Stomach (tissue), 9 donors: ENCODE measurements around the gene AUH. TPM values are rescaled to one million over a fixed set of nuclear protein-coding genes. Genes with fewer than 3 reads are reported as not detected.

Source experiments
- DNase-seq, 2 donors: peaks; one replicate each; pipeline versions ENCODE4 v3.0.0 to v3.0.0-alpha.2; 2013 to 2019
- H3K27ac ChIP-seq, 5 donors: fragments of 200-600 bp in 4 of 5; sonication (generic) in 4 of 5; one replicate each; pipeline ENCODE4 v1.5.1; 2013 to 2019; ENCODE audit warnings: mild to moderate bottlenecking in 1 of 5, moderate library complexity in 1 of 5
- H3K27me3 ChIP-seq, 3 donors: fragments of 200-600 bp; sonication (generic); one replicate each; pipeline ENCODE4 v1.5.1; 2017 to 2019; ENCODE audit warnings: mixed run types in 1 of 3
- H3K36me3 ChIP-seq, 4 donors: fragments of 200-600 bp; sonication (generic); 1 replicate in 3 of 4; 2 replicates in 1 of 4; pipeline ENCODE4 v1.5.1; 2016 to 2019
- H3K4me1 ChIP-seq, 4 donors: fragments of 200-600 bp; sonication (generic); one replicate each; pipeline ENCODE4 v1.5.1; 2016 to 2019
- H3K4me3 ChIP-seq, 4 donors: fragments of 200-600 bp; sonication (generic) in 3 of 4; one replicate each; pipeline ENCODE4 v1.5.1; 2016 to 2019; ENCODE audit warnings: mild to moderate bottlenecking in 1 of 4
- H3K9me3 ChIP-seq, 4 donors: fragments of 200-600 bp; sonication (generic); one replicate each; pipeline ENCODE4 v1.5.1; 2016 to 2019
- CTCF ChIP-seq, 7 experiments: fragments of 450-650 bp in 4 of 7; fragments of 200-600 bp in 3 of 7; sonication (generic) in 3 of 7; IDR thresholded peaks; one replicate each; pipeline ENCODE4 v1.5.1; 2016 to 2019; ENCODE audit warnings: antibody characterized with exemption in 7 of 7, control low read depth in 2 of 7, mild to moderate bottlenecking in 1 of 7
- EP300 ChIP-seq: sonication (generic); formaldehyde crosslinking; IDR thresholded peaks from one replicate; pipeline ENCODE4 v1.6.1; 2017; ENCODE audit warnings: antibody characterized with exemption
- POLR2A ChIP-seq, 4 donors: fragments of 450-650 bp; IDR thresholded peaks; one replicate each; pipeline ENCODE4 v1.6.1; 2016; ENCODE audit warnings: antibody characterized with exemption in 4 of 4, control low read depth in 2 of 4, mild to moderate bottlenecking in 1 of 4, moderate library complexity in 1 of 4
- POLR2AphosphoS5 ChIP-seq, 3 donors: sonication (generic); formaldehyde crosslinking; IDR thresholded peaks; one replicate each; pipeline ENCODE4 v1.6.1; 2016; ENCODE audit warnings: antibody characterized with exemption in 3 of 3
- WGBS, 5 donors: extraction: QIAGEN DNeasy Blood & Tissue Kit in 3 of 5; methylation state at CpG; one replicate each; pipeline versions ENCODE4 v1.1.5 to v1.1.7; 2013 to 2018; 5-methylcytosine and 5-hydroxymethylcytosine counted together
- intact Hi-C: fragments of 100-400 bp; cut with DNase I; formaldehyde crosslinking; loops from one replicate; pipeline ENCODE4 v1.15.1; 2023; ENCODE audit warnings: low total_unique reads
- polyA plus RNA-seq, 3 donors: library from polyadenylated mRNA; stranded (reverse); fragments of 200-250 nt; gene quantifications; one replicate each; pipeline ENCODE4 v1.2.3, GENCODE V29; 2013
- total RNA-seq, 5 donors: library from RNA; depleted of rRNA; stranded (reverse); fragments of >200 nt; gene quantifications; one replicate each; pipeline versions ENCODE4 v1.1.0 to v1.2.3, GENCODE V29; 2014 to 2016
- donor health status: healthy with polysubstance abuse.
- donor health status: Bipolar disorder and iron deficiency.
- donor health status: healthy.

The AUH gene
- total and polyA plus RNA-seq, 8 donors: 5.8 to 331 (median 24.5) TPM

DNA sequence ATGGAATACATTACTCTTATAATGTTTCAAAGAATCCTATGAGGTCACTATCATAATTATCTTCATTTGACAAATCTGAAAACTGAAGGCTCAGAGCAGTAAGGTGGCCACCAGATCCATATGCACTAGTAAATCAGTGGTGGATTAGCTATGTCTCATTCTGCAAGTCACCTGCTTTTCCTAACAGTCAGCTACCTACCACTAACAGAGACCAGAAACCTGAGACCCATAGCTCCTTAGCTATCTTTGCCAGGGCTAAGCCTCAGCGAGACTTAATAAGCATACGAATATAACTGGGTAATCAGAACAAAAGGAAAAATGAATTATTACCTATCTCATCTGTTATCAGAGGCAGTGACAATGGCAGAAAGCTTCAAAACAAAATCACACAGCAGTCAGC is 118.7 kb downstream of the AUH start:
- TF ChIP-seq POLR2A (IDR thresholded peaks at IDR 0.05) (no peak), CTCF (IDR thresholded peaks at IDR 0.05) (no peak), EP300 (no peak), POLR2AphosphoS5 (IDR thresholded peaks at IDR 0.05) (no peak)
- no peaks in the 10 kb centered on the region for H3K36me3 ChIP-seq
- DNase-seq: no peak
- H3K27ac ChIP-seq: no peak overlapping the region
- 52 to 89% (median 66%) methylated on average over 2 of the region's 2 CpGs for WGBS, 5 donors
- H3K4me1 ChIP-seq: peaks cover 0 to 15% (median 8%) of the 10 kb centered on the region in 4 donors
- no peak overlapping the region for H3K4me3 ChIP-seq
- intact Hi-C loops: no loop called here
- no peaks in the 10 kb centered on the region for H3K9me3 ChIP-seq
- no peaks in the 10 kb centered on the region for H3K27me3 ChIP-seq

GRCh38 chr9:91241909-91242308 is 119.8 kb downstream of the AUH start:
- WGBS, 5 donors: 43 to 64% (median 49%) methylated on average over 4 of the region's 4 CpGs
- Histone ChIP-seq H3K27me3 (no peaks in the 10 kb centered on the region), H3K36me3 (no peaks in the 10 kb centered on the region), H3K27ac (peak overlapping the region in 2 of 5 donors; percentile 16 to 27), H3K9me3 (no peaks in the 10 kb centered on the region), H3K4me1 (peaks cover 0 to 15% (median 6%) of the 10 kb centered on the region in 4 donors), H3K4me3 (no peak overlapping the region)
- peak in 1 of 2 donors; percentile 18 for DNase-seq
- intact Hi-C loops: no loop called here
- TF ChIP-seq POLR2AphosphoS5 (IDR thresholded peaks at IDR 0.05): no peak

- H3K27me3 ChIP-seq: no peaks in the 10 kb centered on the region
- H3K4me3 ChIP-seq: no peak overlapping the region
- no peaks in the 10 kb centered on the region for H3K9me3 ChIP-seq
- 77 to 100% (median 98%) methylated on average over 3 of the region's 3 CpGs for WGBS, 5 donors
- H3K36me3 ChIP-seq: no peaks in the 10 kb centered on the region
- TF ChIP-seq POLR2AphosphoS5 (IDR thresholded peaks at IDR 0.05) (no peak), EP300 (no peak), POLR2A (IDR thresholded peaks at IDR 0.05) (no peak), CTCF (IDR thresholded peaks at IDR 0.05) (no peak)
- H3K4me1 ChIP-seq: peaks cover 0 to 15% (median 2%) of the 10 kb centered on the region in 4 donors
- intact Hi-C loops: no loop called here
- H3K27ac ChIP-seq: no peak overlapping the region
- DNase-seq: no peak
Measured at GRCh38 chr9:91240596-91241165, 121.0 kb downstream of the AUH start.

- TF ChIP-seq EP300: no peak
- TF ChIP-seq POLR2A (IDR thresholded peaks at IDR 0.05): no peak
- no peak for TF ChIP-seq CTCF (IDR thresholded peaks at IDR 0.05)
- intact Hi-C loops: no loop called here
- Histone ChIP-seq H3K36me3 (no peaks in the 10 kb centered on the region), H3K9me3 (no peaks in the 10 kb centered on the region), H3K4me3 (no peak overlapping the region), H3K27me3 (no peaks in the 10 kb centered on the region), H3K27ac (no peak overlapping the region), H3K4me1 (peaks cover 0 to 15% (median 0%) of the 10 kb centered on the region in 4 donors)
- DNase-seq: peak in 1 of 2 donors; percentile 19
- WGBS, 5 donors: 61 to 74% (median 66%) methylated on average over 5 of the region's 5 CpGs
Measured at GRCh38 chr9:91239367-91240111, 122.2 kb downstream of the AUH start.

DNA sequence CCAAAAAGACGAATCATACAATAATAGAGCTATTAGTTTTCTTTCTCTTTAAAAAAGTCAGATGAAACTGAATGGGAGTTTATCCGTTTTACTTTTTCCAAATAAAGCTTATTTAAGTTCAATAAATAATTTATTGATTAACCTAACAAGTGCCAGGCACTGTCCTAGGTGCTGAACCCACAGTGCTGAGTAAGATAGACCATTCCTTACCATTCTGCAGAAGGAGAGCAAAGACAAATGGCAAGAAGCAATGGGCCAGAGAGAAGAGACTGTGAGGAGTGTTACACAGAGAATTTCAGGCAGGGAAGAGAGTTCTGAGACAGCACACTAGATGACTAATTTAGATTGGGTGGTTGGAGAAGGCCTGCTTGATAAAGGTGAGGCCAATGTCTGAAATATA is 127.2 kb downstream of the AUH start:
- H3K4me1 ChIP-seq: no peaks in the 10 kb centered on the region
- no peaks in the 10 kb centered on the region for H3K27me3 ChIP-seq
- intact Hi-C loops: no loop called here
- no peak for TF ChIP-seq CTCF (IDR thresholded peaks at IDR 0.05)
- no peak for TF ChIP-seq EP300
- TF ChIP-seq POLR2A (IDR thresholded peaks at IDR 0.05): no peak
- H3K27ac ChIP-seq: no peak overlapping the region
- no peak for DNase-seq
- no peaks in the 10 kb centered on the region for H3K9me3 ChIP-seq
- WGBS, 5 donors: 79 to 90% (median 84%) methylated on average over 2 of the region's 2 CpGs
- H3K4me3 ChIP-seq: no peak overlapping the region
- no peaks in the 10 kb centered on the region for H3K36me3 ChIP-seq
